GM21576 (cell line): ENCODE measurements around the gene PAXX.
"Not testable (repeated sequence)": the region's sequence is repeated elsewhere in the genome, so short reads cannot be mapped to it uniquely, and the experiment has no call there.

Experiments
- ATAC-seq: cut with Tn5 transposase; IDR thresholded peaks from one replicate; pipeline ENCODE4 v1.9.1; 2021; ENCODE audit warnings: mild to moderate bottlenecking, moderate library complexity; ENCODE audit not compliant: unreplicated experiment

Gene PAXX

GRCh38 chr9:137029058-137029936 is 37.1 kb downstream of the PAXX start:
- peak; percentile 40 for ATAC-seq

DNA sequence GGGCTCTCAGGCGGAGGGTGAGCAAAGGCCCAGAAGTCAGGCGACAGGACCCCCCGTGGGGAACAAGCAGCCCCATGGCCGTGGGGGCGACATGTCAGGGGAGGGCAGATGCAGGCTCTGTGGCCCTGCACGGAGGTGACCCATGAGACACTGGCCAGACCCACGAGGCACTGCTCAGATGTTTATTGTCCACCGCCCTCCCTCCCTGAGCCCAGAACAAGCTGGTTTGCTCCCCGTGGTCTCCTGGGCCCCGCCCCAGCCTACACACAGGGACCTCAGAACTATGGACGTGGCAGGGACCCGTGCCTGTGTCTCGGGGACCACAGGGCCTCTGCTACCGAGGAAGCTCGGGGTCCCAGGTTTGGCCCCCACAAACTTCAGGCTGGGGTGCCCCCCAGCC is 37.8 kb downstream of the PAXX start:
- no peak for ATAC-seq

DNA sequence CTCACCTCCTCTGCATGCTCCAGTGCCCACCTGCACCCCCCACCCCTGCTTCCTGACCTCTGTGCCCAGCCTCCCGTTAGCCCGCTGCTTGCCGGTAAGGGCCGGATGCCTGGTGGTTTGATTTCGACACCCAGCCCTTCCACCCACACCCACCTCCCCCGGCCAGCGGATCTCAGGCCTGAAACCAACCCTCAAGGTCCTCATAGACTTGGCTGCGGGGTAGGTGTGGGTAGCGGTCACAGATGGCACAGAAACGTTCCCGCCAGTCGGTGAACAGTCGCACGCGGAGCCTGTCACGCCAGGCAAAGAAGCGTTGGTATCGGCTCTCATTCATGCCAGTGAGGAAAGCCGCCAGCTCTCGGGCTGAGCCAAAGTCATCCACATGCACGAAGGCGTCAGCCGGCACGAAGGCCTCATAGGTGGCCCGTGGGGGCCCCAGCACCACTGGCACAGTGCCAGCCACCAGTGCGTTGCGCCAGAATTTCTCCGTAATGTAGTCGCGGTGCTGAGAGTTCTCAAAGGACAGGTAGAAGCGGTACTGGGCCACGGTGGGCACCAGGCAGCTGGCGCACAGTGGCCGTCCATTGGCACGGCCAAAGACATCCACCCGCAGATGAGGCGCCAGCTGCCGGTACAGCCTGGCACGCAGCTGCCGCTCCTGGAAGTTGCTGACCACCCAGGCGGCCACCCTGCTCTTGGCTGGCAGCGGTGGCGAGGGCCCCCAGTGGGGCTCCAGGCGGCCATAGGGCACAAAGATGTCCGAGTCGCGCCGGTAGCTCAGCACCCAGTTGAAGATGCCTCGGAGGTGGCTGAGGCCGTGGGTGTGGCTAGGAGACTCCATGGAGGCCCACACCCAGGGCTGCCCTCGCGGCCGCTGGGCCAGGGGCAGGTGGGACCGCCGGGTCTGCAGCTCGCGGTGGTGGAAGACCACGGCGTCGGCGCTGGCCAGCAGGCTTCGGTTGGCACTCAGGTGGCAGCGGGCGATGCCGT is 38.6 kb downstream of the PAXX start:
- no peak for ATAC-seq

DNA sequence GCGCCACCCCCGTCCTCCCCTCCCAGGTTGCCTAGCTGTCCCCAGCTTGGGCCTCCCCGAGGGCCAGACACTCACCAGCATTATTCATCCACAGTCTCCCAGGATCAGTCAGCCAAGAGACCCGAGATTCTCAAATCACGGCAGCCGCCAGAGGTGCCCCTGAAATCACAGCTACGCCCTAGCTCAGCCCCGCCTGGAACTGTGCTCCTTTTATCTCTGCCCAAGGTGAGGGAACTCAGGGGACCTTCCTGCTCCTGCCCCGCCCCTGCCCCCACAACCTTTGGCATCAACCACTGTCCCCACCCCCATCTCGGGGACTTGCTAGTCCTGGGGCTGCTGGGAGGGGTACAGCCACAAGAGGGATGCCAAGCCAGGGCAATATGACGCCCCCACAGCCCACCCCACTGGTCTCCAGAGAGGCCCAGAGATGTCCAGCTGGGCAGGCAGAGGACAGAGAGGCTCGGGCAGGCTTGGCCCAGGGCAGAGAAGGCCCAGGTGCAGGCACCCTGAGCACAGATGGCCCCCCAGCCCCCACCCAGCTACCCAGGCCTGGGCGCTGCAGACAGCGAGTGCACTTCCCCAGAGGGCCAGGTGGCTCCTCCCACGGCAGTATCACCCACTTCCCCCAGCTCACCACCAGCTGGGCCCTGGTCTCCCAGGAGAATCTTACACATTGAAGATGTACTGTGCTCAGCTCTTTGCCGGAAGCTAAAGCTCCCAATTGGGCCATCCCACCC is 39.9 kb downstream of the PAXX start, which contains the start of gene FUT7:
Gene FUT7 (minus strand): TSS at position 185 of the 737 bp plus-strand sequence. CDS start 97 bp downstream, at position 88.
- ATAC-seq, result no peak

- no peak for ATAC-seq
Measured at GRCh38 chr9:137032858-137033257, 40.6 kb downstream of the PAXX start.

DNA sequence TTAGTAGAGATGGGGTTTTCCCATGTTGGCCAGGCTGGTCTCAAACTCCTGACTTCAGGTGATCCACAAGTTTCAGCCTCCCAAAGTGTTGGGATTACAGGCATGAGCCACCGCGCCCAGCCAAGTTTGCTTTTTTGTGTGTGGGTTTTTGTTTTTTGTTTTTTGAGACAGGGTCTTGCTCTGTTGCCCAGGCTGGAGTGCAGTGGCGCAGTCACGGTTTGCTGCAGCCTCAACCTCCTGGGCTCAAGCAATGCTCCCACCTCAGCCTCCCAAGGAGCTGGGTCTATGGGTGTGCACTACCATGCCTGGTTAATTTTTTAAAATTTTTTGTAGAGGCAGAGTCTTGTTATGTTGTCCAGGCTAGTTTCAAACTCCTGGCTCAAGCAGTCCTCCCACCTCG is 41.3 kb downstream of the PAXX start:
- not testable (repeated sequence) for ATAC-seq

DNA sequence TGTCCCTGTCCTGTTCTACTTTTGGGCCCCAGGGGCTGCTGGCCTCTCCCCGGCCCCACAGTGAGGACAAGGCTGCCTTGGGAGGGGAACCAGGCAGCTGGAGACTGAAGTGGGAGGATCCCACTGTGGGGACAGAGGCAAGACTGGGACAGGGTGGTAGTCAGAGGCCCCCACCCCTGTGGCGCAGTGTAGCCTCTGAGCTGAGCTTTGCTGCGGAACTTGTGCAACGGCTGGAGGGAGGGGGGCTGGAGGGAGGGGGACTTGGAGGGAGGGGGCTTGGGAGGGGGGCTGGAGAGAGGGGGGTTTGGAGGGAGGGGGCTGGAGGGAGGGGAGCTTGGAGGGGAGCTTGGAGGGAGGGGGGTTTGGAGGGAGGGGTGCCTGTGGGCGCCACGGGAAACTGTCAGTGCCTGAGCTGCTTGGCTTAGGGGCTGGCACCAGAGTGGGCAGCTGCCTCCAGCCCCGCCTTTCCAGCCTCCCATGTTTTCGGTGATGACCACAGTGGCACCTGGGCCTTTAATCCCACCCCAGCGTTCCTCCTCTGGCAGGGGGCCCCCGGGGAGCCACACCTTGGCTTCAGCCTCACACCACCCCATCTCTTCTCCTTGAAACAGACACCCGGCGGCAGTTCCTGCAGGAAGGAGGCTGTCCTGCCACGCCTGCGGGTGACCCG is 42.0 kb downstream of the PAXX start:
- ATAC-seq, result no peak

DNA sequence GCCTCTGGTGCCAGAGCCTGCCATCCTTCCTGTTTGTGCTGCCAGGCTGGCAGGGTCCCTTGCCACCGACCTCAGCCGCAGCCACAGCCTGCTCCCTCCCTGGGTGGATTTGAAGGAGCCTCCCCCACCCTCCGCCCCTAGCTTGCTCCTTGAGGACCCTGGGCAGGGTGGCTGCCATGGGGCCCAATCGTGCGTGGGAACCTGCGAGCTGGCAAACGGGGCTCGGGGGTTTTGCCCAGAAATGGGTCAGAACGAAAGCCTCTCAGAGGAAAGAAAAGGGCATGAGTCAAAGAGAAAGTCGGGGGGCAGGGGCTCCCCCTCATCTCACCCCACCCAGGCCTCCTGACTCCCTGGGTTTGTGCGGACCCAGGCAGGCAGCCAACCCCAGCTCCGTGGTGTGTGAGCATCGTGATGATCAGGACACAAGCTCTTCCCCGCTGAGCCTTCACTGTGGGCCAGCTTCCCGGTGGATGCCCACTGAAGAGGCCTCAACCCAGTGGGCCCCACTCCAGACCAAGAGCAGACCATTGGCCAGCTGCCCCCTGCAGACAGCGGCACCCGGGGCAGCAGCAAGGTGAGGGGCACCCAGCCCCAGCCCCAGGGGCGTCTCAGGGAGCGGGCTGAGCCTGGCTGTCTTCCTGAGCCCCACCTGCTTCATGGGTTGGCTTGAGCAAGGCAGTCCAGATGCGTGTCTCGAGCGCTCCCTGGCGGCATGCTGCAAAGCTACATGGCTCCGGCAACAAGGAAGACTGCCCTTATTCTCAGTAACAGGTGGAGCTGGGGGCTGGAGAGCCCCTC is 42.7 kb downstream of the PAXX start:
- ATAC-seq, result peak; percentile 48

DNA sequence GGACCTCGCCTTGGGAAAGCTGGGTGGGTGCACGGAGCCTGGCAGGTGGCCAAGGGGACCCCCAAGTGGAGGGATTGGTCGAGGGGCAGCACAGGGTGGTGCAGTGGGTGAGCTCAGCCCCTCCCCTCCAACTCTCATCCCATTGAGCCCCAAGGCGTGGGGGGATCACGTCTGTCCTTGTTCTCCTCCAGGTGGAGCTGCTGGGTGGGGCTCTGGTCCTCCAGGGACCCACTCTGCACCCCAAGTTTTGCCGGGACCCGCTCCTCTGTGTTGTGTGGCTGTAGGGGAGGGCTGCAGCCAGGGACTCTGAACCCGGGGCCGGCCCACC is 43.2 kb downstream of the PAXX start:
- no peak for ATAC-seq

DNA sequence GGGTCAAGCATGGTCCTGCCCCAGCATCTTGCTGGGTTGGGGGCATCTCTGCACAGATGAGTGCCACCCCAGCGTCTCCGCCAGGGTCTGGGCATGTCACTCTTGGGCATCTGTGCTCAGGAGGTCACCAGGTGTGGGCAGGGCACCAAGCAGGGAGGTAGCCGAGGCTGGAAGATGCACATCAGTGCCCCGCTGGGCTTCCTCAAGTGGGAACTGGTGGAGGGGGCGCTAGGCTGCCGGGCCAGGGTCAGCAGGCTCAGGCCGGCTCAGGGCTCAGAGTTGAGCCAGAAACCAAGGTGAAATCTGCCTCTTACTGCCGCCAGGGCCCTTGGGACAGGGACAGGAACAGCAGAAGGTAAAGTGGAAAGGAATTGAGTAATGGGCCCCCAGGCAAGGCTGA is 43.7 kb downstream of the PAXX start:
- no peak for ATAC-seq

GRCh38 chr9:137037035-137037434 is 44.8 kb downstream of the PAXX start:
- ATAC-seq, result no peak

GRCh38 chr9:137037483-137037882 is 45.3 kb downstream of the PAXX start:
- ATAC-seq, result no peak

- no peak for ATAC-seq
Measured at GRCh38 chr9:137038916-137039315, 46.7 kb downstream of the PAXX start.

DNA sequence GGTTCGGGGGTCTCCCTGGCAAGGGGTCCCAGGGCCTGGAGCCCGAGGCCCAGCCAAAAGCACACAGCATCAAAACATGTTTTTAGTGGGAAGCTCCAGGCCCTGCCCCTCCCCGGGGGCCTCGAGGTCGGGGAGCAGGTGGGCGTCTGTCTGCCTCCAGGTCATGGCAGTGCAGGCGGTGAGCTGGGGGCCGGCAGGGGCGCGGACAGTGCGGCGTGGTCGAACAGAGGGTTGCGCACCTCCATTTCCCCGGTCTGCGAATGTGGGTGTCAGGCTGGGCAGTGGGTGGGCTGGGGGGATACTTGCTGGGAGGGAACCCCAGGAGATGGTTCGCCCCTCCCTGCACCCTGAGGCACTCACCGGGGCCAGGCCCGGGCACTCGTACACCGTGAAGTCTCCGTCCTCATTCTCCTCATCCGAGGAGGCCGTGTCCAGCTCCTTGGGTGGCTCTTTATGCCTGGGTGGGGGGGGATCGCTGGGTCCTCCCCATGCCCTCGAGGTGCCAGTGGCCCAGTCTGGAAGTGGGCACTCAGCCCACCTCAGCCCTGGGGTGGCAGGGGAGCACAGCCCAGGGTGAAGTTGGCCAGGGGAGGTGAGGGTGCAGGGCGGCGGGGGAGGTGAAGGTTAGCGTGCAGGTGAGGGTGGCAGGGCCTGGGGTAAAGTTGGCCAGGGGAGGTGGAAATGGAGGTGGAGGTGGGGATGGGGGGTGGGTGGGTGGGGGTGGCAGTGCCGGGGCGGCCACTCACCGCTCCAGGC is 47.6 kb downstream of the PAXX start:
- ATAC-seq, result no peak

DNA sequence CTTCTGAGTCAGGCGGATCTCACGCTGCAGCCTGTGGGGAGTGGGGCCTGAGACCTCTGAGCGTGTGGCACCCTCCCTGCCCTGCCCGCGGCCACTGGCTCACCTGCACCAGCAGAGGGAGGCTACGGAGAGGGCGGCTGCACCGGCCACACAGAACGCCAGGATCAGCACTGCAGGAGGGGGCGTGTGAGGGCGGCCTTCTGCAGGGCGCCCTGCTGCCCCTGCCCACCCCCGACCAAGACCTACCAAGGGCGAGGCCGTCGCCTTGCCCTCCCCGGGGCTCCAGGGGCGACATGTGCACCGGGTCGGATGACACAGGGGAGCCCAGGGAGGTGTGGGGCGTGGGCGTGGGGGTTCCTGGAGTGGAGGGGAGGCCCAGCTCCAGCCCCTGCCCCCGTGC is 48.3 kb downstream of the PAXX start:
- no peak for ATAC-seq

DNA sequence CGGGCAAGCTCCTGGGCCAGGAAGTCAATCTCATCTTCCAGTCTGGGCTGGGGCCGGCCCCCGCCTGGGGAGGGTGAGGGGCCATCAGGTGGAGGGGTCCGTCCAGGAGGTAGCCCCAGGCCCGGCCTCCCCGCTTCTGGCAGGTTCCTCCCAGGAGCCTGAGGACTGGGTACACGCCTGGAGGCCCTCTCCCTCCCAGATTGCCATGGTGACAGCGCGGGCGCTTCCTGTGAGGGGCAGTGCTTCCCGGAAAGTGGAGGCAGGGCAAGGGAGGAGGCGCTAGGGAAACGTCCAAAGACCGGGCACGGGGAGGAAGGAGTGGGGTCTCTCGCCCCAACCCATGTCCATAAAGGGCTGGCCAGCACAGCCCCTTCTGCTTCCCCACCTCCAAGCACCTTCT is 48.9 kb downstream of the PAXX start:
- ATAC-seq, result no peak

DNA sequence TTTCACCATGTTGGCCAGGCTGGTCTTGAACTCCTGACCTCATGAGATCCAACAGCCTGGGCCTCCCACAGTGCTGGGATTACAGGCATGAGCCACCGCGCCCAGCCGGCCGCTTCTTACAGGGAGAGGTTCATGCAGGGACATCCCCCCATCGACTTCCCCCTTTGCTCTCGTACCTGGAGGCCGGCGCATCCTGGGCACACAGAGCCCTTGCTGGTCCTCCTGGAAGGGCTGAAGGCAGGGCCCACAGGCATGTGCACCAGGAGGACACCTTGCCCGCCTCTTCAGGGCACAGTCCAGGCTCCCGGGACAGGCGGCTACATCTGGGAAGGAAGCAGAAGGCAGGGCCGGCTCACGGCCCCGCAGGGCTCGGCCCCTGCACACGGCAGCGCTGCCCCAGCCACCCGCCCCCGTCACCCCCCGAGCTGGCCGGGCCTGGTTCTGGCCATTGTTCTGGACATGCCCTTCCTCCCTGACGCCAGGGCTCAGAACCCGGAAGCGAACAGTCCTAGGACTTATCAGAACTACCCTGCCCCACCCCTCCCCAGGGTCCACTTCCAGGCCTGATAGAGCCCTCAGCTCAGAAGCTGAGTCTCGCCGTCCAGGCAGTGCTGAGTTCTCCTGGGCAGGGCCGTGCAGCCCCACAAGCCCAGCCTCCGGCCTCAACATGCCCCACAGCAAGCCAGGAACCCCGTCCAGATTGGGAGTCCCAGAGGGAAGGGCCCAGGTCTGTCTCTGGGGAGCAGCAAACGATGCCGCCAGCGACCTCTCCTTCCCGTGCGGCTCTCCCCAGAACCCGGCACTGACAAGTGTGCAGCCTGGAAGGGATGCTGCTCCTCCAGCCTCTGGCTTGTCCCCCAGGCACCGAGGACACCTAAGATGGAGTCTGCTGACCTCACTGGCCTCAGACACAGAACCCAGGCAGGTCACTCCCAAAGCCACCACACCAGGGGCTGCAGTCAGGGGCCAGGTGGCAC is 50.8 kb downstream of the PAXX start:
- ATAC-seq, result no peak
